ENCODE results near the gene SPATA2L.

Gene SPATA2L

GRCh38 chr16:89727406-89728120 is 26.1 kb upstream of the SPATA2L start:
- no peak for DNase-seq

- no peak for DNase-seq
Observed at GRCh38 chr16:89723279-89724250, 22.1 kb upstream of the SPATA2L start.

GRCh38 chr16:89722392-89723278 is 21.1 kb upstream of the SPATA2L start:
- peak in 1 of 2 experiments; percentile 30 for DNase-seq

GRCh38 chr16:89721546-89722391 is 20.3 kb upstream of the SPATA2L start:
- DNase-seq, result peak; percentile 21 to 47

- DNase-seq, result peak; percentile 61 to 72
Observed at GRCh38 chr16:89720813-89721545, 19.5 kb upstream of the SPATA2L start, which contains the start of the genes VPS9D1 and ZNF276. TSS of gene VPS9D1 (minus strand) at chr16:89720898. CDS start at chr16:89720861, 37 bp downstream. TSS of gene ZNF276 (plus strand) at chr16:89721537. CDS start at chr16:89721641, 104 bp downstream.

- no peak for DNase-seq
Observed at GRCh38 chr16:89720551-89720812, 19.0 kb upstream of the SPATA2L start.

GRCh38 chr16:89717688-89718505 is 16.4 kb upstream of the SPATA2L start:
- DNase-seq, result no peak

- DNase-seq, result no peak
Observed at GRCh38 chr16:89716916-89717687, 15.6 kb upstream of the SPATA2L start.

GRCh38 chr16:89716493-89716892 is 15.0 kb upstream of the SPATA2L start:
- no peak for DNase-seq

- no peak for DNase-seq
Observed at GRCh38 chr16:89712274-89712781, 10.8 kb upstream of the SPATA2L start.

- DNase-seq, result peak; percentile 23 to 60
Observed at GRCh38 chr16:89711601-89712273, 10.2 kb upstream of the SPATA2L start.

- DNase-seq, result no peak
Observed at GRCh38 chr16:89710709-89711564, 9.4 kb upstream of the SPATA2L start.

GRCh38 chr16:89709716-89710432 is 8.4 kb upstream of the SPATA2L start:
- no peak for DNase-seq

GRCh38 chr16:89709166-89709565 is 7.7 kb upstream of the SPATA2L start:
- no peak for DNase-seq

- no peak for DNase-seq
Observed at GRCh38 chr16:89708481-89708931, 7.0 kb upstream of the SPATA2L start.

- DNase-seq, result no peak
Observed at GRCh38 chr16:89707695-89708094, 6.2 kb upstream of the SPATA2L start.

Measured in NCI-H2081 (cell line).